GM19452 (cell line): ENCODE results near the gene CYP2C19.
"Not testable (repeated sequence)": the region's sequence is repeated elsewhere in the genome, so short reads cannot be mapped to it uniquely, and the experiment has no call there.

Experiments
- ATAC-seq: cut with Tn5 transposase; IDR thresholded peaks from one replicate; pipeline ENCODE4 v1.9.1; 2021; ENCODE audit not compliant: unreplicated experiment

Gene CYP2C19

GRCh38 chr10:94878649-94879048 is 116.2 kb downstream of the CYP2C19 start:
- ATAC-seq: no peak

DNA sequence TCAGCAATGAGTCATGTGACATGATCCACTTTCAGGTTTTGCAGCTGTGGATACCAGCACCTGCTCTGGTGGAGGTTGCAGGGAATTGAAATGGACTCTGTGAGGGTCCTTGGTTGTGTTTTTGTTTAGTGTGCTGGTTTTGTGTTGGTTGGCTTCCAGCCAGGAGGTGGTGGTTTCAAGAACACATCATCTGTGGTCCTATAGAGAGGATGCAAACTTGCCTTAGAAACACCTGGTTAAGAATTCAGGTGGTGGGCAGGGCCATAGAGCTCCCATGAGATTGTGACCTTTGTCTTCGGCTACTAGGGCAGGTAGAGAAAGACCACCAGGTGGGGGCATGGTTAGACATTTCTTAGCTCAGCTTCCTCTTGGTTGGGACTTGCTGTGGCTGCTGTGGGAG is 116.7 kb downstream of the CYP2C19 start:
- ATAC-seq: no peak

GRCh38 chr10:94889123-94889522 is 126.6 kb downstream of the CYP2C19 start:
- ATAC-seq: no peak

GRCh38 chr10:94890264-94891022 is 128.0 kb downstream of the CYP2C19 start:
- no peak for ATAC-seq

- ATAC-seq: not testable (repeated sequence)
Measured at GRCh38 chr10:94898414-94898813, 135.9 kb downstream of the CYP2C19 start.

- no peak for ATAC-seq
Measured at GRCh38 chr10:94902080-94902479, 139.6 kb downstream of the CYP2C19 start.

DNA sequence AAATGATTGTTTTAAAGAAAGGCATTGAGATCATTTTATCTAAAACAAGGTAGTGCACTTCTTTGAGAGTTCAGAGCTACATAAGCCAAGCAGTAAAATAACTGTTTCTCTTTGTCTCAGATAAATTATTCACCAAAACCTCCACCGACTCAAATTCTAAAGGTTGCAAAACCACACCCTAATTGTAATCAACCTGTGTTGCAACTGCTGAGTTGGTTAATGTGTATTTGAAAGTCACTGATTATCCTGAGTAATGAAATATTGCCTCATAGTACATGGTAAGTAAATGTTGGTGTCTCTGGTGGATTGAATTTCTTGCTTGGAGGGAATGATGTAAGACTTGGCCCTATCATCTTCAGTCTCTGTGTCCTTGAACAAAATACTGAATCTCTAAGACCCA is 140.1 kb downstream of the CYP2C19 start:
- peak; percentile 81 for ATAC-seq
